IMR-90 (cell line): ENCODE data around the gene PDLIM5.

ENCODE experiments used
- BHLHE40 ChIP-seq: fragments of 150-350 bp; IDR thresholded peaks from 2 replicates; pipeline ENCODE4 v1.6.1; 2016; ENCODE audit warnings: mild to moderate bottlenecking, low read depth, low read length
- FOS ChIP-seq: fragments of 150-350 bp; IDR thresholded peaks from 2 replicates; pipeline ENCODE4 v1.6.1; 2016; ENCODE audit warnings: low read depth, low read length
- RAD21 ChIP-seq: IDR thresholded peaks from 2 replicates; pipeline ENCODE4 v1.6.1; 2012; ENCODE audit warnings: low read length, improper control_type of control experiment
- RCOR1 ChIP-seq: IDR thresholded peaks from 2 replicates; pipeline ENCODE4 v1.6.1; 2012; ENCODE audit warnings: mild to moderate bottlenecking, low read length, improper control_type of control experiment; ENCODE audit not compliant: insufficient replicate concordance
- RFX5 ChIP-seq: IDR thresholded peaks from 2 replicates; pipeline ENCODE4 v1.8.0; 2012; ENCODE audit warnings: low read depth, mild to moderate bottlenecking, low read length, moderate library complexity
- SMC3 ChIP-seq: fragments of 150-350 bp; IDR thresholded peaks from 2 replicates; pipeline ENCODE4 v1.6.1; 2016; ENCODE audit warnings: low read depth, mild to moderate bottlenecking, antibody characterized with exemption, low read length, moderate library complexity
- TF ChIP-seq, protein P1 (sequence below): conservative IDR thresholded peaks from 2 replicates; pipeline ENCODE4 v1.5.1; 2012; ENCODE audit warnings: mild to moderate bottlenecking, low read depth, low read length, improper control_type of control experiment
- TF ChIP-seq, protein P2 (sequence below): fragments of 150-350 bp; IDR thresholded peaks from 2 replicates; pipeline ENCODE4 v1.6.1; 2017; ENCODE audit warnings: mild to moderate bottlenecking, antibody characterized with exemption, low read length, low read depth

DNA sequence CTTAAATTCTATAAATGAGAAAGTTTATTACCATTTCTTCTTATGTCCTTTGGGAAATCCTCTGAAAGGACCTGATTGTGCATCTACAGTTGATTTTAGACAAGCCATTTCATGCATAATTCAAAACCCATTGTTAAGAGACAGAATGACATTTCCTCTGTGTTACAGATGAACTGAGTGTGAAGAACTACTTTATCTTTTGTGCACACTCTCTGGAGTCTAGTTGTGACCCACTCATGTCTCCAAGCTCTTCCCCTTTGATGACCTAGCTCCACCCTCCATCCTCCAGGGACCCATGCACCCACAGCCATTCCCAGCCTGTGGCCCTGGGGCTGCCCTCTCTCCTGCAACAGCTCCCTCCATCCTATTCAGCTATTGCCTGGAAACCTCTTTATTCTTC lies 248.6 kb downstream of the PDLIM5 start:
- TF ChIP-seq, protein P1, sequence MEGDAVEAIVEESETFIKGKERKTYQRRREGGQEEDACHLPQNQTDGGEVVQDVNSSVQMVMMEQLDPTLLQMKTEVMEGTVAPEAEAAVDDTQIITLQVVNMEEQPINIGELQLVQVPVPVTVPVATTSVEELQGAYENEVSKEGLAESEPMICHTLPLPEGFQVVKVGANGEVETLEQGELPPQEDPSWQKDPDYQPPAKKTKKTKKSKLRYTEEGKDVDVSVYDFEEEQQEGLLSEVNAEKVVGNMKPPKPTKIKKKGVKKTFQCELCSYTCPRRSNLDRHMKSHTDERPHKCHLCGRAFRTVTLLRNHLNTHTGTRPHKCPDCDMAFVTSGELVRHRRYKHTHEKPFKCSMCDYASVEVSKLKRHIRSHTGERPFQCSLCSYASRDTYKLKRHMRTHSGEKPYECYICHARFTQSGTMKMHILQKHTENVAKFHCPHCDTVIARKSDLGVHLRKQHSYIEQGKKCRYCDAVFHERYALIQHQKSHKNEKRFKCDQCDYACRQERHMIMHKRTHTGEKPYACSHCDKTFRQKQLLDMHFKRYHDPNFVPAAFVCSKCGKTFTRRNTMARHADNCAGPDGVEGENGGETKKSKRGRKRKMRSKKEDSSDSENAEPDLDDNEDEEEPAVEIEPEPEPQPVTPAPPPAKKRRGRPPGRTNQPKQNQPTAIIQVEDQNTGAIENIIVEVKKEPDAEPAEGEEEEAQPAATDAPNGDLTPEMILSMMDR, result no peak
- TF ChIP-seq SMC3 (no peak), RAD21 (no peak), BHLHE40 (no peak), RCOR1 (no peak), FOS (no peak), RFX5 (no peak)
- TF ChIP-seq, protein P2, sequence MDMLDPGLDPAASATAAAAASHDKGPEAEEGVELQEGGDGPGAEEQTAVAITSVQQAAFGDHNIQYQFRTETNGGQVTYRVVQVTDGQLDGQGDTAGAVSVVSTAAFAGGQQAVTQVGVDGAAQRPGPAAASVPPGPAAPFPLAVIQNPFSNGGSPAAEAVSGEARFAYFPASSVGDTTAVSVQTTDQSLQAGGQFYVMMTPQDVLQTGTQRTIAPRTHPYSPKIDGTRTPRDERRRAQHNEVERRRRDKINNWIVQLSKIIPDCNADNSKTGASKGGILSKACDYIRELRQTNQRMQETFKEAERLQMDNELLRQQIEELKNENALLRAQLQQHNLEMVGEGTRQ, result no peak
